ENCODE results near the gene CSAG2. TPM values are rescaled to one million over a fixed set of nuclear protein-coding genes. Genes with fewer than 3 reads are reported as not detected.
"Not testable (repeated sequence)": the region's sequence is repeated elsewhere in the genome, so short reads cannot be mapped to it uniquely, and the experiment has no call there.

CSAG2 gene, protein sequence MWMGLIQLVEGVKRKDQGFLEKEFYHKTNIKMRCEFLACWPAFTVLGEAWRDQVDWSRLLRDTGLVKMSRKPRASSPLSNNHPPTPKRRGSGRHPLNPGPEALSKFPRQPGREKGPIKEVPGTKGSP
- not detected for polyA plus RNA-seq (ENCODE audit: insufficient read length in 4 of 4)

DNA sequence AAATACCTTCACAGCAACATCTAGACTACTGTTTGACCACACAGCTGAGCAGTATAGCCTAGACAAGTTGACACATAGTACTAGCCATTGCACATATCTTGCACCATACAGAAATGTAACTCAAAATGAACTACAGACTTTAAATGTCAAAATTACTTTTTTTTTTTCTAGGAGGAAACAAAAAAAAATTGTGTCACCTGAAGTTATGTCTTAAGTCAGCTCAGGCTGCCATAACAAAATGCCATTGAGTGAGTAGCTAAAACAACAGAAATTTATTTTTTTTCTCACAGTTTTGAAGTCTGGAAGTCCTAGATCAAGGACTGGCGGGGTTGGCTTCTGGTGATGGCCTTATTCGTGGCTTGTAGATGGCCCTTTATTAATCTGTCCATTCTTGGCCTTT is at the start of gene CSAG2:
TSS of gene CSAG2 (minus strand) at position 101 of the 400 bp plus-strand sequence. CDS start 161 bp downstream, outside the sequence.
- DNase-seq (ENCODE audit: low read depth in 4 of 4, low spot score in 3 of 4): not testable (repeated sequence)

- DNase-seq (ENCODE audit: low read depth in 4 of 4, low spot score in 3 of 4): not testable (repeated sequence)
Measured at GRCh38 chrX:152754871-152755270, 45.8 kb upstream of the CSAG2 start.

GRCh38 chrX:152753686-152754650 is 44.9 kb upstream of the CSAG2 start, which contains the start of gene MAGEA2:
Gene MAGEA2, minus strand, starts transcription at chrX:152753842. Its CDS starts 2,479 bp downstream, at chrX:152751363.
- not testable (repeated sequence) for DNase-seq (ENCODE audit: low read depth in 4 of 4, low spot score in 3 of 4)

DNA sequence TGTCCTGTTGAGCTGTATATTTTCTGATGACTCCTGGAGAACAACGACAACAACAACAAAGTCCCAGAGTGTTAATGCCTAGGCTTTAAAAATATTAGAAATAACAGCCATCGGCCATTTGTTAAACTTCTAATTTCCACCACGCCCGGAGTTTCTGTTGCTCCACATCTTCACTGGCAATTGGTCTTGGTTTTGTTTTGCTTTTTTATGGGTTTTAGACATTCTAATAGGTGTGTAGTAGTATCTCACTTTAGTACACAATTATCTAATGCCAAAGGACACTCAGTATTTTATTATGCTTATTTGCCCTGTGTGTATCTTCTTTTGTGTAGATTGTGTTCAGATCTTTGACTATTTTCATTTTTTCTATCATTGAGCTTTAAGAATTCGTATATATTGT is 29.5 kb upstream of the CSAG2 start:
- DNase-seq (ENCODE audit: low read depth in 4 of 4, low spot score in 3 of 4): no peak

GRCh38 chrX:152736528-152736927 is 27.5 kb upstream of the CSAG2 start:
- not testable (repeated sequence) for DNase-seq (ENCODE audit: low read depth in 4 of 4, low spot score in 3 of 4)

DNA sequence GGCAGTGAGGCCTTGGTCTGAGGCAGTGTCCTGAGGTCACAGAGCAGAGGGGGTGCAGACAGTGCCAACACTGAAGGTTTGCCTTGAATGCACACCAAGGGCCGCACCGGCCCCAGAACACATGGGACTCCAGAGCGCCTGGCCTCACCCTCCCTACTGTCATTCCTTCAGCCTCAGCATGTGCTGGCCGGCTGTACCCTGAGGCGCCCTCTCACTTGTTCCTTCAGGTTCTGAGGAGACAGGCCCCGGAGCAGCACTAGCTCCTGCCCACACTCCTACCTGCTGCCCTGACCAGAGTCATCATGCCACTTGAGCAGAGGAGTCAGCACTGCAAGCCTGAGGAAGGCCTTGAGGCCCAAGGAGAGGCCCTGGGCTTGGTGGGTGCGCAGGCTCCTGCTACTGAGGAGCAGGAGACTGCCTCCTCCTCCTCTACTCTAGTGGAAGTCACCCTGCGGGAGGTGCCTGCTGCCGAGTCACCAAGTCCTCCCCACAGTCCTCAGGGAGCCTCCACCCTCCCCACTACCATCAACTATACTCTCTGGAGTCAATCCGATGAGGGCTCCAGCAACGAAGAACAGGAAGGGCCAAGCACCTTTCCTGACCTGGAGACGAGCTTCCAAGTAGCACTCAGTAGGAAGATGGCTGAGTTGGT is 26.9 kb upstream of the CSAG2 start:
- no peak for DNase-seq (ENCODE audit: low read depth in 4 of 4, low spot score in 3 of 4)

DNA sequence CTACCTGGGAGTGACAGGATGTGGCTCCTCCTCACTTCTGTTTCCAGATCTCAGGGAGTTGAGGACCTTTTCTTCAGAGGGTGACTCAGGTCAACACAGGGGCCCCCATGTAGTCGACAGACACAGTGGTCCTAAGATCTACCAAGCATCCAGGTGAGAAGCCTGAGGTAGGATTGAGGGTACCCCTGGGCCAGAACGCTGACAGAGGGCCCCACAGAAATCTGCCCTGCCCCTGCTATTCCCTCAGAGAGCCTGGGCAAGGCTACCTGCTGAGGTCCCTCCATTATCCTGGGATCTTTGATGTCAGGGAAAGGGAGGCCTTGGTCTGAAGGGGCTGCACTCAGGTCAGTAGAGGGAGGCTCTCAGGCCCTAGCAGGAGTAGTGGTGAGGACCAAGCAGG is 26.0 kb upstream of the CSAG2 start:
- no peak for DNase-seq (ENCODE audit: low read depth in 4 of 4, low spot score in 3 of 4)

DNA sequence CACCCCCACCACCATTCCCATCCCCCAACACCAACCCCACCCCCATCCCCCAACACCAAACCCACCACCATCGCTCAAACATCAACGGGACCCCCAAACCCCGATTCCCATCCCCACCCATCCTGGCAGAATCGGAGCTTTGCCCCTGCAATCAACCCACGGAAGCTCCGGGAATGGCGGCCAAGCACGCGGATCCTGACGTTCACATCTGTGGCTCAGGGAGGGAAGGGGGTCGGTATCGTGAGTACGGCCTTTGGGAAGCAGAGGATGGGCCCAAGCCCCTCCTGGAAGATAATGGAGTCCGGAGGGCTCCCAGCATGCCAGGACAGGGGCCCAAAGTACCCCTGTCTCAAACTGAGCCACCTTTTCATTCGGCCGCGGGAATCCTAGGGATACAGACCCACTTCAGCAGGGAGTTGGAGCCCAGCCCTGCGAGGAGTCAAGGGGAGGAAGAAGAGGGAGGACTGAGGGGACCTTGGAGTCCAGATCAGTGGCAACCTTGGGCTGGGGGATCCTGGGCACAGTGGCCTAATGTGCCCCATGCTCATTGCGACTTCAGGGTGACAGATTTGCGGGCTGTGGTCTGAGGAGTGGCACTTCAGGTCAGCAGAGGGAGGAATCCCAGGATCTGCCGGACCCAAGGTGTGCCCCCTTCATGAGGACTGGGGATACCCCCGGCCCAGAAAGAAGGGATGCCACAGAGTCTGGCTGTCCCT is 25.2 kb upstream of the CSAG2 start:
- not testable (repeated sequence) for DNase-seq (ENCODE audit: low read depth in 4 of 4, low spot score in 3 of 4)

DNA sequence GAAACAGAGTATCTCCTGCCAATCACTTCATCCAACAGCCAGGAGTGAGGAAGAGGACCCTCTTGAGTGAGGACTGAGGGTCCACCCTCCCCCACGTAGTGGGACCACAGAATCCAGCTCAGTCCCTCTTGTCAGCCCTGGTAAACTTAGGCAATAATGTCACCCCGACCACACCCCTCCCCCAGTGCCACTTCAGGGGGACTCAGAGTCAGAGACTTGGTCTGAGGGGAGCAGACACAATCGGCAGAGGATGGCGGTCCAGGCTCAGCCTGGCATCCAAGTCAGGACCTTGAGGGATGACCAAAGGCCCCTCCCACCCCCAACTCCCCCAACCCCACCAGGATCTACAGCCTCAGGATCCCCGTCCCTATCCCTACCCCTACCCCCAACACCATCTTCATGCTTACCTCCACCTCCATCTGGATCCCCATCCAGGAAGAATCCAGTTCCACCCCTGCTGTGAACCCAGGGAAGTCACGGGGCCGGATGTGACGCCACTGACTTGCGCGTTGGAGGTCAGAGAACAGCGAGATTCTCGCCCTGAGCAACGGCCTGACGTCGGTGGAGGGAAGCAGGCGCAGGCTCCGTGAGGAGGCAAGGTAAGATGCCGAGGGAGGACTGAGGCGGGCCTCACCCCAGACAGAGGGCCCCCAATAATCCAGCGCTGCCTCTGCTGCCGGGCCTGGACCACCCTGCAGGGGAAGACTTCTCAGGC is 24.3 kb upstream of the CSAG2 start, which contains the start of the genes CSAG1 and MAGEA12:
TSS of gene CSAG1 (minus strand) at position 461 of the 715 bp plus-strand sequence. CDS start 1,261 bp downstream, outside the sequence.
TSS of gene MAGEA12 (plus strand) at position 497 of the 715 bp plus-strand sequence. CDS start 2,405 bp downstream, outside the sequence.
- DNase-seq (ENCODE audit: low read depth in 4 of 4, low spot score in 3 of 4): no peak

DNA sequence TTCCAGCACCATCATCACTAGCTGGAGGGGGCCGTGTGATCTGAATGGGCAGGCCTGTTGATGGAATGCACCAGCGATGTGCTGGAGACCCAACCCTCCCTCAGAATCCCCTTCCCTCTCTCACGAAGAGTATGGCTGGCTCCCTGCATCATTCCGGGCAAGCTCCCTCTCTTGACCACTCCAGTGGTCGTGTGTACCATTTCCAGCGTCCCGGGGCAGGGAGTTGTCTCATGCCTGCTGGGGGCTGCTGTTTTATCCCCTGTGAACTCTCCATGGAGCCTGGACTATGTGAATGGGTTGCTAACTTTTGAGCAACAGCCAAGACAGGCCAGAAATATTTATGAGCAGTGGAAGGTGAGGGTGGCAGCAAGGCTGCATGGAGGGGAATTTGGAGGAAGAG is 16.3 kb upstream of the CSAG2 start:
- no peak for DNase-seq (ENCODE audit: low read depth in 4 of 4, low spot score in 3 of 4)

GRCh38 chrX:152713815-152714787 is 5.0 kb upstream of the CSAG2 start, which contains the start of gene MAGEA2B:
Gene MAGEA2B, plus strand, starts transcription at chrX:152714628. Its CDS starts 2,479 bp downstream, at chrX:152717107.
- not testable (repeated sequence) for DNase-seq (ENCODE audit: low read depth in 4 of 4, low spot score in 3 of 4)

GRCh38 chrX:152713195-152713594 is 4.1 kb upstream of the CSAG2 start:
- not testable (repeated sequence) for DNase-seq (ENCODE audit: low read depth in 4 of 4, low spot score in 3 of 4)

GRCh38 chrX:152706500-152706899 is 2.6 kb downstream of the CSAG2 start:
- not testable (repeated sequence) for DNase-seq (ENCODE audit: low read depth in 4 of 4, low spot score in 3 of 4)

DNA sequence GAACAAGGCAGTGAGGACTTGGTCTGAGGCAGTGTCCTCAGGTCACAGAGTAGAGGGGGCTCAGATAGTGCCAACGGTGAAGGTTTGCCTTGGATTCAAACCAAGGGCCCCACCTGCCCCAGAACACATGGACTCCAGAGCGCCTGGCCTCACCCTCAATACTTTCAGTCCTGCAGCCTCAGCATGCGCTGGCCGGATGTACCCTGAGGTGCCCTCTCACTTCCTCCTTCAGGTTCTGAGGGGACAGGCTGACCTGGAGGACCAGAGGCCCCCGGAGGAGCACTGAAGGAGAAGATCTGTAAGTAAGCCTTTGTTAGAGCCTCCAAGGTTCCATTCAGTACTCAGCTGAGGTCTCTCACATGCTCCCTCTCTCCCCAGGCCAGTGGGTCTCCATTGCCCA is 8.7 kb downstream of the CSAG2 start:
- DNase-seq (ENCODE audit: low read depth in 4 of 4, low spot score in 3 of 4): not testable (repeated sequence)

- not testable (repeated sequence) for DNase-seq (ENCODE audit: low read depth in 4 of 4, low spot score in 3 of 4)
Measured at GRCh38 chrX:152697952-152698931, 10.8 kb downstream of the CSAG2 start, which contains the start of gene MAGEA3. Gene MAGEA3, plus strand, starts transcription at chrX:152698794. Its CDS starts 2,039 bp downstream, at chrX:152700833.

GRCh38 chrX:152681012-152681411 is 28.1 kb downstream of the CSAG2 start:
- not testable (repeated sequence) for DNase-seq (ENCODE audit: low read depth in 4 of 4, low spot score in 3 of 4)

DNA sequence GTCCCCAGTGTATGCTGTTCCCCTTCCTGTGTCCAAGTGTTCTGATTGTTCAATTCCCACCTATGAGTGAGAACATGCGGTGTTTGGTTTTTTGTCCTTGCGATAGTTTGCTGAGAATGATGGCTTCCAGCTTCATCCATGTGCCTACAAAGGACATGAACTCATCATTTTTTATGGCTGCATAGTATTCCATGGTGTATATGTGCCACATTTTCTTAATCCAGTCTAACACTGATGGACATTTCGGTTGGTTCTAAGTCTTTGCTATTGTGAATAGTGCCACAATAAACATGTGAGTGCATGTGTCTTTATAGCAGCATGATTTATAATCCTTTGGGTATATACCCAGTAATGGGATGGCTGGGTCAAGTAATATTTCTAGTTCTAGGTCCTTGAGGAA is 34.4 kb downstream of the CSAG2 start:
- DNase-seq (ENCODE audit: low read depth in 4 of 4, low spot score in 3 of 4): not testable (repeated sequence)

Measured in left renal pelvis (tissue), 4 donors.